Activated CD8-positive, alpha-beta memory T cell treated with anti-CD3 and anti-CD28 coated beads for 36 hours (primary cell): Measurements from ENCODE around the gene MRPL14. TPM values are rescaled to one million over a fixed set of nuclear protein-coding genes. Genes with fewer than 3 reads are reported as not detected.

Source experiments
- CTCF ChIA-PET: fragments of 350-600 bp; sonication (Branson Sonifier 250); formaldehyde crosslinking; loops from one replicate; lab custom pipeline; 2021; ENCODE audit warnings: antibody characterized with exemption; lab: Charles Lee
- POLR2A ChIA-PET: fragments of 350-600 bp; sonication (Branson Sonifier 250); formaldehyde crosslinking; loops from one replicate; lab custom pipeline; 2021; ENCODE audit warnings: antibody characterized with exemption; lab: Charles Lee
- total RNA-seq, 2 experiments: library from RNA; stranded (reverse); gene quantifications; one replicate each; pipeline ENCODE4 v1.2.3, GENCODE V29; 2021

MRPL14 gene
- total RNA-seq, 2 experiments from 2014 or later = 53.1 to 54.5 TPM

GRCh38 chr6:44132476-44132875, 5.2 kb upstream of the MRPL14 start:
- CTCF ChIA-PET = no interaction called here
- POLR2A ChIA-PET = interaction anchor here (0.5 kb wide), 1 partner anchor 749 kb away, joined by 4 read pairs; no protein-coding TSS in a partner anchor

GRCh38 chr6:44131892-44132291, 4.6 kb upstream of the MRPL14 start:
- POLR2A ChIA-PET = interaction anchor here (0.5 kb wide), 1 partner anchor 748 kb away, joined by 4 read pairs; no protein-coding TSS in a partner anchor
- CTCF ChIA-PET = interaction anchor here (1.2 kb wide), 1 partner anchor 9 kb away, joined by 3 read pairs; no protein-coding TSS in a partner anchor

GRCh38 chr6:44129841-44130322, 2.6 kb upstream of the MRPL14 start:
- POLR2A ChIA-PET = no interaction called here
- CTCF ChIA-PET = interaction anchor here (0.7 to 1.1 kb wide), 3 partner anchors 105 to 497 kb away, joined by 3 to 4 read pairs (median 3); partner anchors contain the start of gene VEGFA

- ChIA-PET CTCF (no interaction called here), POLR2A (interaction anchor here (0.5 kb wide), 1 partner anchor 1291 kb away, joined by 3 read pairs; no protein-coding TSS in a partner anchor)
These were observed 1.0 kb upstream of the MRPL14 start for GRCh38 chr6:44128020-44128917.

- ChIA-PET POLR2A (no interaction called here), CTCF (interaction anchor here (1.7 kb wide), 1 partner anchor 30 kb away, joined by 4 read pairs; no protein-coding TSS in a partner anchor)
These were observed 717 bp downstream of the MRPL14 start for GRCh38 chr6:44126320-44127149.

- ChIA-PET POLR2A (interaction anchor here (0.8 kb wide), 1 partner anchor 354 kb away, joined by 3 read pairs; the partner anchor contains the start of gene VEGFA), CTCF (no interaction called here)
These were observed 3.7 kb downstream of the MRPL14 start for GRCh38 chr6:44123544-44123943.

- ChIA-PET POLR2A (interaction anchor here (0.8 kb wide), 1 partner anchor 353 kb away, joined by 3 read pairs; the partner anchor contains the start of gene VEGFA), CTCF (interaction anchor here (1.2 to 1.5 kb wide), 2 partner anchors 9 to 12 kb away, joined by 3 read pairs; no protein-coding TSS in a partner anchor)
These were observed 4.5 kb downstream of the MRPL14 start for GRCh38 chr6:44122801-44123200.

- CTCF ChIA-PET = no interaction called here
- POLR2A ChIA-PET = interaction anchor here (1.1 kb wide), 1 partner anchor 9 kb away, joined by 3 read pairs; no protein-coding TSS in a partner anchor
These were observed 6.4 kb downstream of the MRPL14 start for GRCh38 chr6:44120692-44121443.

GRCh38 chr6:44119704-44120262, 7.5 kb downstream of the MRPL14 start:
- ChIA-PET CTCF (no interaction called here), POLR2A (no interaction called here)

GRCh38 chr6:44117397-44118128, 9.7 kb downstream of the MRPL14 start:
- POLR2A ChIA-PET = no interaction called here
- CTCF ChIA-PET = interaction anchor here (0.7 to 1.1 kb wide), 3 partner anchors 34 to 238 kb away, joined by 3 to 5 read pairs (median 4); no protein-coding TSS in a partner anchor

GRCh38 chr6:44116641-44117382, 10.4 kb downstream of the MRPL14 start:
- ChIA-PET POLR2A (interaction anchor here (1.0 kb wide), 1 partner anchor 346 kb away, joined by 3 read pairs; the partner anchor contains the start of gene VEGFA), CTCF (interaction anchor here (1.0 to 1.1 kb wide), 2 partner anchors 23 to 35 kb away, joined by 3 to 4 read pairs; no protein-coding TSS in a partner anchor)

GRCh38 chr6:44115866-44116265, 11.4 kb downstream of the MRPL14 start:
- POLR2A ChIA-PET = no interaction called here
- CTCF ChIA-PET = interaction anchor here (1.0 kb wide), 1 partner anchor 22 kb away, joined by 3 read pairs; no protein-coding TSS in a partner anchor

- CTCF ChIA-PET = interaction anchor here (0.5 kb wide), 1 partner anchor 209 kb away, joined by 3 read pairs; no protein-coding TSS in a partner anchor
- POLR2A ChIA-PET = no interaction called here
These were observed 13.8 kb downstream of the MRPL14 start for GRCh38 chr6:44113414-44113813.

- ChIA-PET POLR2A (interaction anchor here (0.9 kb wide), 1 partner anchor 10 kb away, joined by 3 read pairs; no protein-coding TSS in a partner anchor), CTCF (interaction anchor here (1.0 to 1.5 kb wide), 3 partner anchors 10 to 32 kb away, joined by 3 to 4 read pairs (median 3); no protein-coding TSS in a partner anchor)
These were observed 15.5 kb downstream of the MRPL14 start for GRCh38 chr6:44111434-44112417.

- POLR2A ChIA-PET = no interaction called here
These were observed 16.3 kb downstream of the MRPL14 start for GRCh38 chr6:44110966-44111365.

More at GRCh38 chr6:44110966-44111365, 16.3 kb downstream of the MRPL14 start:
- CTCF ChIA-PET = interaction anchor here (1.1 to 1.5 kb wide), 3 partner anchors 11 to 129 kb away, joined by 3 to 4 read pairs (median 3); no protein-coding TSS in a partner anchor
